GM15510 (cell line): ENCODE data around the gene ZBED4.

ENCODE experiments used
- POLR2A ChIP-seq: IDR thresholded peaks from 3 replicates; pipeline ENCODE4 v1.6.1; 2011; ENCODE audit warnings: borderline replicate concordance; ENCODE audit not compliant: insufficient read length; ENCODE audit errors: extremely low read depth

ZBED4 gene

DNA sequence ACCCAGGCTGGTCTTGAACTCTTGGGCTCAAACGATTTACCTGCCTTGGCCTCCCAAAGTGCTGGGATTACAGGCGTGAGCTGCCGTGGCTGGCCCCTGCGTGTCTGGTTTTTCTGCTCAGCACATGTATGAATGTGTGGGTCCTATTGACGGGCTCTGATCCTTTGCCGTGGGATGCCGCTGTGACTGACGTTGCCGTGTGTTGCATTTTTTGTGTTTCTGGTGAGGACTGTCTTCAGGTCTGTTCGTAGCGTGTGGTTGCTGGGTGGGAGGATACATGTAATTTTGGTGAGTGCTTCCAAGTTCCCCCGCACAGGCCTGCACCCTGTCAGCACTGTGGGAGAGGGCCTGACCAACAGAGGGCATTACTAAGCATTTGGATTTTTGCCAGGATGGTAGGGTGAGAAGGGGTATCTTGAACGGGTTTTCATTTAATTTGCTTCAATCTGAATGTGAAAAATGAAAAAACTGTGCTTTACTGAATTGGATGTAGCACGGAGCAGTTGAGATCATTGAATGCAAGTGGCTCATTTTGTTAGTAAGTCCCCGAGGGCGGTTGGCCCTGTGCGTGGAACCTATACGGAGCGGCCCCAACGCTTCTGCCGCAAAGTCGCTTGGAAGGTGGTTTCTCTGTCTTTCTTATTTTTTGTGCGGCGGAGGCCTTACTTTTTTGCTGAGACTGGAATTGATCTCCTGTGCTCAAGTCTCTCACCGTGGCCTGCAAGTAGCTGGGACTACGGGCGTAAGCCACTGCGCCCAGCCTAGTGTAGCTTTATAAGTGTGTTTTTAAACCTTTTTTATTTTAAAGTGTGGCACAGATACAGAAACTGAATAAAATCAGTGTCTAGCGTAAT lies 8.2 kb downstream of the ZBED4 start:
- TF ChIP-seq POLR2A = no peak

DNA sequence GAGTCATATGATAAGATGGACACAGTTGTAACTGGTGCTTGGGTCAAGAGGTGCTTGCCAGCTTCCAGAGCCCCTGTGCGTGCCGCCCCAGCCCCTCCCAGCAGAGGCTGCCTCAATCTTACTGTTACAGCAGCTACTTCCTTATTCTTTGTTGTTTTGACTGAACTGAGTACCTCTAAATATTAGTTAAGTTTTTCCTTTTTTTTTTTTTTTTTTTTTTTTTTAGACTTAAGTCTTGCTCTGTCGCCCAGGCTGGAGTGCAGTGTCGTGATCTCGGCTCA lies 8.8 kb downstream of the ZBED4 start:
- TF ChIP-seq POLR2A = no peak

GRCh38 chr22:49863931-49864330 lies 10.3 kb downstream of the ZBED4 start:
- no peak for TF ChIP-seq POLR2A

DNA sequence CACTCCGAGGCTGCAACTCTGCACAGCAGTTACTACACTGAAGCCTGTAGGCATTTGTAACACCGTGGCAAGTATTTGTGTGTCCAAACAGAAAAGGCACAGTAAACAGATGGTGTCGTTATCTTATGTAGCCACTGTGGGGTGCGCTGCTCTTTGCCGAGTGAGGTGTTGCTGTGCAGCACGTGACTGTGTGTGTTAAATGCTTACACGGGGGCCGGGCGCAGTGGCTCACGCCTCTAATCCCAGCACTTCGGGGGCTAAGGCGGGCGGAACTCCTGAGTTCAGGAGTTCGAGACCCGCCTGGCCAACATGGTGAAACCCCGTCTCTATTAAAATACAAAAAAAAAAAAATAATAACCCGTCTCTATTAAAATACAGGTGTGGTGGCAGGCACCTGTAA lies 11.5 kb downstream of the ZBED4 start:
- no peak for TF ChIP-seq POLR2A

GRCh38 chr22:49866134-49866533 lies 12.5 kb downstream of the ZBED4 start:
- TF ChIP-seq POLR2A = no peak

- TF ChIP-seq POLR2A = no peak
Measured at GRCh38 chr22:49866646-49867045, 13.0 kb downstream of the ZBED4 start.

- TF ChIP-seq POLR2A = no peak
Measured at GRCh38 chr22:49867303-49868265, 13.9 kb downstream of the ZBED4 start.

DNA sequence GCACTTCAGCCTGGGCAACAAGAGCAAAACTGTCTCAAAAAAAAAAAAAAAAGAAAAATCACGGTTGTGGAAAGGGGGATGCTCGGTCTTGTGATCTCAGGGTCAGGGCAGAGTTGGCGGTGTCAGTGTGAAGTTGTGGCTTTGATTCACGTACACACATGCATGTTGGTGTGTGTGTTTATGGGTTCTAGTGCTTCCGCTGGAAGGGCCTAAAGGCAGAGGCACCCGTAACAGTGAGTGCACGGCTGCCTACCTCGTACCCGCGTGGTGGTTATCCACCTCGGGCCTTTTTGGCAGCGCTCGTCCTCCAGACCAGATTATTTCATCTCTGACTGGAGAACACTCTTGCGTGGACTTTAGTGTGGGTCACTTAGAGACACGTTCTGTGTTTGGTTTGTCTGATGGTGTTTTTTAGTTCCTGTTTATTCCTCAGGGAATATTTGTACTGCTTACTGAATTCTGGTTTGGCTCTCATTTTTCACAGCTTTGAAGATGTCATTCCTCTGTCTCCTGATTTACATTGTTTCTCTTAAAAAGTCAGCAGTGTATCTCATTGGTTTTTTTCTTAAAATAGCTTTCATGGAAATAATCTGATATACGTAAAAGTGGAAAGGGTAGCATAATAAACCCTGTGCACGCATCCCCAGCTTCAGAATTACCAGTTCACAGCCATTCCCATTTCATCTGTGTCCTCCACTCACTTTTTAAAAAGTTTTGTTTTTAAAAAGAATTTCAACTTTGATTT lies 15.6 kb downstream of the ZBED4 start:
- TF ChIP-seq POLR2A = no peak

GRCh38 chr22:49869845-49870712 lies 16.4 kb downstream of the ZBED4 start:
- TF ChIP-seq POLR2A = no peak

DNA sequence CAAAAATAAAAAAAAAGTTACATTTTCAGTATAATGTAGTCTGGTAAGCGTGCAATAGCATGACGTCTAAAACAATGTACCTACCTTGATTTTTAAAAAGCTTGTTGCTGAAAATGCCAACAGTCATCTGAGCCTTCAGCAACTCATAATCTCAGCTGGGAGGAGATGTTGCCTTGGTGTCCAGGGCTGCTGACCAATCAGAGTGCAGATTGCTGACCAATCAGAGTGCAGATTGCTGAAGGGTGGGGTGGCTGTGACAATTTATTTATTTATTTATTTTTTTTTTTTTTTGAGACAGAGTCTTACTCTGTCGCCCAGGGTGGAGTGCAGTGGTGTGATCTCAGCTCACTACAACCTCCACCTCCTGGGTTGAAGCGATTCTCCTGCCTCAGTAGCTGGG lies 17.8 kb downstream of the ZBED4 start:
- TF ChIP-seq POLR2A = no peak

- TF ChIP-seq POLR2A = no peak
Measured at GRCh38 chr22:49872347-49872746, 18.7 kb downstream of the ZBED4 start.

DNA sequence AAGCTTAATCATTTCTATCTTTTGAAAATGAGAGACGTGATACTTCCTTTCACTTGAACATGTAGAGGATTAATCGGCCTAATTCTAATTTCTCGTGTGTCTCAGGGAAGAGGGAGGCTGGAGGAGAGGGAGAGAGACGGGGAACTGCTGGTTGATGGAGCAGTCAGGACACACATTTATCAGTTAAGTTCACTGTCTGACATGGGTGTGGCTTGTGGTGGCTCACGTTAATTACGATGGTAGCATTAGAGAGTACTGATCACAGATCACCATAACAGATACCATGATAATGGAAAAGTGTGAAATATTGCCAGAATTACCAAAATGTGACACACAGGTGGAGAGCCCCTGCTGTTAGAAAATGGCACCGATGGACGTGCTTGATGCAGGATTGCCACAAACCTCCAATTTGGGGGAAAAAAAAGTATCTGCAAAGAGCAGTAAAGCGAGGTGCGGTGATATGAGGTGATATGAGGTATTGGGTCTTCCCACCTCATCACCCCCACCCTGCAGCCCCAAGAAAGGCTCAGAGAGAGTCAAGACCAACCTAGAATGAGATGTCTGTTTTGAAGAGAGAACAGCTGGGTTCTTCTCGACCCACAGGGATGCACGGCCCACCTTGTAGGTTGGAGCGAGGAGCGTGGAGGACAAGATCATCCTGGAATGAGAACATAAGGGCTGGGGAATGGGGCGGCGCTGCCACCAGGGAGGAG lies 19.7 kb downstream of the ZBED4 start:
- no peak for TF ChIP-seq POLR2A

GRCh38 chr22:49877642-49878041 lies 24.0 kb downstream of the ZBED4 start:
- no peak for TF ChIP-seq POLR2A

DNA sequence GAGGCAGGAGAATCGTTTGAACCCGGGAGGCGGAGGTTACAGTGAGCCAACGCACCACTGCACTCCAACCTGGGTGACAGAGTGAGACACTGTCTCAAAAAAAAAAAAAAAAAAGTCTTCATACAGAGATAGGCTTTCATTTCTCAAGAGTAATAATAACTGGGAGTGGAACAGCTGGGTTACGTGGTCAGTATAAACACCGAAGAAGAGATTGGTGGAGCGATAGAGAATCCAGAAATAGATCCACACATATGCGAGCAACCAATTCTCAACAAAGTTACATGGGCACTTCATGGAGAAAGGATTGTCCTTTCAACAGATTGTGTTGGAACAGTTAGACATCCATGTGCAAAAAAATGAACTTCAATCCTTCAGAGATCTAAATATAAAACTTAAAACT lies 24.6 kb downstream of the ZBED4 start:
- no peak for TF ChIP-seq POLR2A

- no peak for TF ChIP-seq POLR2A
Measured at GRCh38 chr22:49879871-49880270, 26.2 kb downstream of the ZBED4 start.
